Prostate gland (tissue), 2 donors: ENCODE results near the gene UBR3. TPM values are rescaled to one million over a fixed set of nuclear protein-coding genes. Genes with fewer than 3 reads are reported as not detected.

Source experiments
- DNase-seq: peaks from one replicate; pipeline ENCODE4 v3.0.0-alpha.2; 2019; ENCODE audit warnings: low spot score
- H3K27ac ChIP-seq, 2 donors: fragments of 200-600 bp; sonication (generic); 2 replicates each; pipeline ENCODE4 v1.5.1; 2017 to 2019
- H3K27me3 ChIP-seq: fragments of 200-600 bp; sonication (generic); replicated peaks from 2 replicates; pipeline ENCODE4 v1.5.1; 2019; ENCODE audit not compliant: insufficient read depth
- H3K36me3 ChIP-seq, 2 donors: fragments of 200-600 bp; sonication (generic); 1 replicate in 1 of 2; 2 replicates in 1 of 2; pipeline versions ENCODE4 v1.5.1 to v1.8.1; 2017 to 2019
- H3K4me1 ChIP-seq: fragments of 200-600 bp; sonication (generic); replicated peaks from 2 replicates; pipeline ENCODE4 v1.5.1; 2019
- H3K4me3 ChIP-seq, 2 donors: fragments of 200-600 bp; sonication (generic); 2 replicates each; pipeline ENCODE4 v1.5.1; 2017 to 2019
- H3K9me3 ChIP-seq: fragments of 200-600 bp; sonication (generic); 2 replicates; pipeline ENCODE4 v1.5.1; 2017
- CTCF ChIP-seq, 4 experiments: fragments of 200-600 bp in 2 of 4; fragments of 450-650 bp in 2 of 4; sonication (generic) in 2 of 4; IDR thresholded peaks; 1 replicate in 3 of 4; 2 replicates in 1 of 4; pipeline ENCODE4 v1.5.1; 2016 to 2019; ENCODE audit warnings: antibody characterized with exemption in 4 of 4, mild to moderate bottlenecking in 2 of 4, moderate library complexity in 2 of 4
- POLR2A ChIP-seq: fragments of 450-650 bp; IDR thresholded peaks from one replicate; pipeline ENCODE4 v1.6.1; 2016; ENCODE audit warnings: antibody characterized with exemption, mild to moderate bottlenecking
- POLR2AphosphoS5 ChIP-seq: sonication (generic); formaldehyde crosslinking; IDR thresholded peaks from one replicate; pipeline ENCODE4 v1.6.1; 2017; ENCODE audit warnings: antibody characterized with exemption
- WGBS: methylation state at CpG from one replicate; pipeline ENCODE4 v1.1.5; 2018; 5-methylcytosine and 5-hydroxymethylcytosine counted together
- intact Hi-C: fragments of 100-400 bp; cut with DNase I; formaldehyde crosslinking; loops from one replicate; pipeline ENCODE4 v1.14.2; 2022
- total RNA-seq, 2 donors: library from RNA; depleted of rRNA; stranded (reverse); fragments of >200 nt; gene quantifications; one replicate each; pipeline ENCODE4 v1.1.0, GENCODE V29; 2016

UBR3 gene
- total RNA-seq, 2 donors from 2014 or later: 41.1 to 89.9 TPM

GRCh38 chr2:170077830-170078569 lies 250.7 kb downstream of the UBR3 start:
- Histone ChIP-seq H3K4me1 (no peaks in the 10 kb centered on the region), H3K9me3 (no peaks in the 10 kb centered on the region), H3K36me3 (no peaks in the 10 kb centered on the region), H3K27ac (no peak overlapping the region), H3K4me3 (no peak overlapping the region), H3K27me3 (no peaks in the 10 kb centered on the region)
- TF ChIP-seq POLR2A (no peak), POLR2AphosphoS5 (no peak)
- DNase-seq: no peak
- intact Hi-C loops: no loop called here
- WGBS: 72% methylated on average over 7 of the region's 7 CpGs

GRCh38 chr2:170084820-170085491 lies 257.7 kb downstream of the UBR3 start:
- 100% methylated on average over 2 of the region's 2 CpGs for WGBS
- Histone ChIP-seq H3K4me1 (no peaks in the 10 kb centered on the region), H3K36me3 (no peaks in the 10 kb centered on the region), H3K9me3 (no peaks in the 10 kb centered on the region), H3K27ac (no peak overlapping the region), H3K4me3 (no peak overlapping the region), H3K27me3 (no peaks in the 10 kb centered on the region)
- DNase-seq: no peak
- TF ChIP-seq CTCF (IDR thresholded peaks at IDR 0.05) (no peak), POLR2A (no peak), POLR2AphosphoS5 (no peak)
- intact Hi-C loops: no loop called here

GRCh38 chr2:170086117-170086688 lies 258.9 kb downstream of the UBR3 start:
- intact Hi-C loops: no loop called here
- DNase-seq: no peak
- no peak for TF ChIP-seq POLR2AphosphoS5
- TF ChIP-seq POLR2A: no peak
- TF ChIP-seq CTCF (IDR thresholded peaks at IDR 0.05): no peak
- no peaks in the 10 kb centered on the region for H3K4me1 ChIP-seq
- H3K36me3 ChIP-seq: no peaks in the 10 kb centered on the region
- no peaks in the 10 kb centered on the region for H3K9me3 ChIP-seq
- WGBS: 55% methylated on average over 5 of the region's 5 CpGs
- H3K4me3 ChIP-seq: no peak overlapping the region
- H3K27me3 ChIP-seq: no peaks in the 10 kb centered on the region
- H3K27ac ChIP-seq: no peak overlapping the region

GRCh38 chr2:170086751-170087412 lies 259.6 kb downstream of the UBR3 start:
- no peak for DNase-seq
- WGBS: 60% methylated on average over 2 of the region's 2 CpGs
- Histone ChIP-seq H3K27me3 (no peaks in the 10 kb centered on the region), H3K36me3 (no peaks in the 10 kb centered on the region), H3K27ac (no peak overlapping the region), H3K4me3 (no peak overlapping the region), H3K4me1 (no peaks in the 10 kb centered on the region), H3K9me3 (no peaks in the 10 kb centered on the region)
- TF ChIP-seq POLR2A: no peak
- no peak for TF ChIP-seq CTCF (IDR thresholded peaks at IDR 0.05)
- TF ChIP-seq POLR2AphosphoS5: no peak
- intact Hi-C loops: no loop called here

- H3K27ac ChIP-seq: no peak overlapping the region
- no peaks in the 10 kb centered on the region for H3K4me1 ChIP-seq
- no peak for TF ChIP-seq POLR2A
- no peak for TF ChIP-seq POLR2AphosphoS5
- TF ChIP-seq CTCF (IDR thresholded peaks at IDR 0.05): no peak
- no peaks in the 10 kb centered on the region for H3K27me3 ChIP-seq
- no peaks in the 10 kb centered on the region for H3K9me3 ChIP-seq
- intact Hi-C loops: no loop called here
- no peaks in the 10 kb centered on the region for H3K36me3 ChIP-seq
- WGBS: 82% methylated on average over 2 of the region's 2 CpGs
- no peak for DNase-seq
- H3K4me3 ChIP-seq: no peak overlapping the region
Observed at GRCh38 chr2:170087413-170087793, 260.1 kb downstream of the UBR3 start.
